B cell (primary cell): ENCODE results near the gene CCR9.
"Not testable (repeated sequence)": the region's sequence is repeated elsewhere in the genome, so short reads cannot be mapped to it uniquely, and the experiment has no call there.

Experiments used
- EZH2 ChIP-seq: IDR thresholded peaks from 2 replicates; pipeline ENCODE4 v1.6.1; 2012; ENCODE audit warnings: borderline replicate concordance, low read depth, mild to moderate bottlenecking, moderate library complexity, low read length; ENCODE audit not compliant: insufficient read depth, poor library complexity, severe bottlenecking
- TF ChIP-seq, protein P1 (sequence below): fragments of 200-600 bp; IDR thresholded peaks from one replicate; pipeline ENCODE4 v1.8.0; 2022; ENCODE audit warnings: antibody characterized with exemption, mild to moderate bottlenecking

DNA sequence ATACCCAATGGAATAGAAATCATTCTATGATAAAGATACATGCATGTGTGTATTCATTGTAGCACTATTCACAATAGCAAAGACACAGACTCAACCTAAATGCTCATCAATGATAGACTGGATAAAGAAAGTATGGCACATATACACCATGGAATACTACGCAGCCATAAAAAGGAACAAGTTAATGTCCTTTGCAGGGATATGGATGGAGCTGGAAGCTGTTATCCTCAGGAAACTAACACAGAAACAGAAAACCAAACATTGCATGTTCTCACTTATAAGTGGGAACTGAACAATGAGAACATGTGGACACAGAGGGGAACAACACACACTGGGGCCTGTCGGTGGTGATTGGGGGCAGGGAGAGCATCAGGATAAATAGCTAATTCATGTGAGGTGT, 29.3 kb upstream of the CCR9 start:
- not testable (repeated sequence) for TF ChIP-seq EZH2
- TF ChIP-seq, protein P1, sequence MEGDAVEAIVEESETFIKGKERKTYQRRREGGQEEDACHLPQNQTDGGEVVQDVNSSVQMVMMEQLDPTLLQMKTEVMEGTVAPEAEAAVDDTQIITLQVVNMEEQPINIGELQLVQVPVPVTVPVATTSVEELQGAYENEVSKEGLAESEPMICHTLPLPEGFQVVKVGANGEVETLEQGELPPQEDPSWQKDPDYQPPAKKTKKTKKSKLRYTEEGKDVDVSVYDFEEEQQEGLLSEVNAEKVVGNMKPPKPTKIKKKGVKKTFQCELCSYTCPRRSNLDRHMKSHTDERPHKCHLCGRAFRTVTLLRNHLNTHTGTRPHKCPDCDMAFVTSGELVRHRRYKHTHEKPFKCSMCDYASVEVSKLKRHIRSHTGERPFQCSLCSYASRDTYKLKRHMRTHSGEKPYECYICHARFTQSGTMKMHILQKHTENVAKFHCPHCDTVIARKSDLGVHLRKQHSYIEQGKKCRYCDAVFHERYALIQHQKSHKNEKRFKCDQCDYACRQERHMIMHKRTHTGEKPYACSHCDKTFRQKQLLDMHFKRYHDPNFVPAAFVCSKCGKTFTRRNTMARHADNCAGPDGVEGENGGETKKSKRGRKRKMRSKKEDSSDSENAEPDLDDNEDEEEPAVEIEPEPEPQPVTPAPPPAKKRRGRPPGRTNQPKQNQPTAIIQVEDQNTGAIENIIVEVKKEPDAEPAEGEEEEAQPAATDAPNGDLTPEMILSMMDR, result not testable (repeated sequence)
